ENCODE results near the gene MT1B. TPM values are rescaled to one million over a fixed set of nuclear protein-coding genes. Genes with fewer than 3 reads are reported as not detected.

Gene MT1B
- total and polyA plus RNA-seq, 2 of the 4 experiments (the other 2 are of a cell fraction): not detected

DNA sequence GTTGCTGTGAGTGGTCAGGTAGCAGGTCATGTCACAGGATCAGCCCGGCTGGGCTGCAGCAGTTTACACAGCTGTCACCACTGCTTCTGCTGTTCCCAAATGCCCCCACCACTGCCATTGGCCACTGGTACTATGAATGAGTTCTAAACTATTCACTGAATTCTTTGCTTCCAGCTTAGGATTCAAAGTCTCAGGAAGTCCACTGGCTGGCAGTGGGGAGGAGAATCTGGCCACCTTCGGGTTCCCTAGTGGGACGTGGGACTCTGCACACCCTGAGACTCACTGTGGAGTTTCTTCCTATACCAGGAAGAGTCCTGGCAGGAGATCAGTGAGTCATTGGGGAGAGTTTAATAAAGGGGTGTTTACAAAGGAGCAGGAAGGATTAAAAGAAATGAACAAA, 37.5 kb downstream of the MT1B start:
- H2AK9ac ChIP-seq (replicated peaks; ENCODE audit: low read depth, low read length, poor library complexity): no peak overlapping the region
- no peak overlapping the region for H3K23ac ChIP-seq (ENCODE audit: low read depth, low read length)
- H3K4me2 ChIP-seq (ENCODE audit: low read depth, low read length): no peak overlapping the region
- H2BK15ac ChIP-seq (ENCODE audit: low read depth, low read length): no peak overlapping the region
- H3K14ac ChIP-seq (replicated peaks; ENCODE audit: low read depth, low read length): no peak overlapping the region
- H3K9me1 ChIP-seq (ENCODE audit: insufficient read depth, low read length): peaks cover 3% of the 10 kb centered on the region; the same call in 1 of the 2 replicates
- H4K20me1 ChIP-seq (ENCODE audit: insufficient read depth, low read length): no peaks in the 10 kb centered on the region
- no peak overlapping the region for H3K9ac ChIP-seq (ENCODE audit: low read depth, low read length)
- no CpG with 5 or more reads among the region's 3 CpGs for WGBS, 2 experiments (ENCODE audit: extremely low coverage in 2 of 2, insufficient read length in 1 of 2)
- no peaks in the 10 kb centered on the region; the same call in 1 of the 2 replicates for H3K36me3 ChIP-seq (ENCODE audit: control insufficient read depth, insufficient read depth, low read length)
- H2BK120ac ChIP-seq (ENCODE audit: low read depth, low read length): no peak overlapping the region
- no peak overlapping the region for H2AFZ ChIP-seq (replicated peaks; ENCODE audit: low read length, poor library complexity)
- no peak overlapping the region for H3K56ac ChIP-seq (ENCODE audit: extremely low read depth, insufficient read depth, low read length)
- no peak overlapping the region for H3K4me3 ChIP-seq (ENCODE audit: insufficient read depth, low read depth, low read length)
- no peak overlapping the region for H2BK5ac ChIP-seq (ENCODE audit: low read depth, low read length, poor library complexity, severe bottlenecking)
- ChIA-PET CTCF (interaction anchor here (0.7 kb wide), 1 partner anchor 112 kb away, joined by 3 read pairs; no protein-coding TSS in a partner anchor), POLR2A (ENCODE audit: unreplicated experiment) (no interaction called here)
- dilution Hi-C loops (cut with HindIII; ENCODE audit: low sequenced_read_pairs, unreplicated experiment) (no loop called here), intact Hi-C loops (cut with micrococcal nuclease) (loop anchor here (2.0 kb wide), 1 partner anchor 26 kb away; no protein-coding TSS in a partner anchor), in situ Hi-C loops (cut with MboI; ENCODE audit: low sequenced_read_pairs) (no loop called here)
- H3K79me1 ChIP-seq (ENCODE audit: low read depth in 1 of 2, low read length in 2 of 2): no peaks in the 10 kb centered on the region
- no peak overlapping the region for H2AK5ac ChIP-seq (ENCODE audit: low read depth, low read length)
- peaks cover 3% of the 10 kb centered on the region; the same call in 1 of the 2 replicates for H3K9me3 ChIP-seq (ENCODE audit: control insufficient read depth, insufficient read depth, low read length)
- H2BK20ac ChIP-seq (ENCODE audit: low read depth, low read length): no peak overlapping the region
- H3K27ac ChIP-seq (ENCODE audit: insufficient read depth, low read length): no peak overlapping the region
- no peak overlapping the region for H4K5ac ChIP-seq (ENCODE audit: low read depth, low read length)
- DNase-seq (no peak), ATAC-seq (ENCODE audit: low read depth) (peak; percentile 62)
- BruUV-seq (replicated peaks): no TSS peak
- no peak for TF ChIP-seq SMC3 (IDR thresholded peaks at IDR 0.05; ENCODE audit: low read depth, low read length)
- TF ChIP-seq, protein P1, sequence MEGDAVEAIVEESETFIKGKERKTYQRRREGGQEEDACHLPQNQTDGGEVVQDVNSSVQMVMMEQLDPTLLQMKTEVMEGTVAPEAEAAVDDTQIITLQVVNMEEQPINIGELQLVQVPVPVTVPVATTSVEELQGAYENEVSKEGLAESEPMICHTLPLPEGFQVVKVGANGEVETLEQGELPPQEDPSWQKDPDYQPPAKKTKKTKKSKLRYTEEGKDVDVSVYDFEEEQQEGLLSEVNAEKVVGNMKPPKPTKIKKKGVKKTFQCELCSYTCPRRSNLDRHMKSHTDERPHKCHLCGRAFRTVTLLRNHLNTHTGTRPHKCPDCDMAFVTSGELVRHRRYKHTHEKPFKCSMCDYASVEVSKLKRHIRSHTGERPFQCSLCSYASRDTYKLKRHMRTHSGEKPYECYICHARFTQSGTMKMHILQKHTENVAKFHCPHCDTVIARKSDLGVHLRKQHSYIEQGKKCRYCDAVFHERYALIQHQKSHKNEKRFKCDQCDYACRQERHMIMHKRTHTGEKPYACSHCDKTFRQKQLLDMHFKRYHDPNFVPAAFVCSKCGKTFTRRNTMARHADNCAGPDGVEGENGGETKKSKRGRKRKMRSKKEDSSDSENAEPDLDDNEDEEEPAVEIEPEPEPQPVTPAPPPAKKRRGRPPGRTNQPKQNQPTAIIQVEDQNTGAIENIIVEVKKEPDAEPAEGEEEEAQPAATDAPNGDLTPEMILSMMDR (conservative IDR thresholded peaks at IDR 0.05; ENCODE audit: low read depth, low read length): no peak
- no peak for TF ChIP-seq FOS (IDR thresholded peaks at IDR 0.05; ENCODE audit: low read depth, low read length)
- TF ChIP-seq POLR2A (IDR thresholded peaks at IDR 0.05; ENCODE audit: low read depth, low read length): no peak
- no peak overlapping the region for H4K91ac ChIP-seq (ENCODE audit: insufficient read depth, low read depth, low read length)
- no peaks in the 10 kb centered on the region for H3K27me3 ChIP-seq (ENCODE audit: control insufficient read depth, insufficient read depth, low read length)
- no peak overlapping the region for H3K4ac ChIP-seq (ENCODE audit: low read depth, low read length)
- H3K18ac ChIP-seq (ENCODE audit: low read depth, low read length): no peak overlapping the region
- H4K8ac ChIP-seq (ENCODE audit: low read depth in 2 of 2, low read length in 2 of 2): no peak overlapping the region
- no peaks in the 10 kb centered on the region for H3K4me1 ChIP-seq (ENCODE audit: control insufficient read depth, insufficient read depth, low read length)

Measured in IMR-90 (cell line).